ENCODE data around the gene NRAS. TPM values are rescaled to one million over a fixed set of nuclear protein-coding genes. Genes with fewer than 3 reads are reported as not detected.

NRAS gene
- total and polyA plus RNA-seq, 9 of the 15 experiments (the other 6 are each of a cell fraction or from before 2014, with no cell fraction given): 40.7 to 94.5 (median 75.4) TPM

- no peak for TF ChIP-seq PBX2 (CRISPR knock-in tag; IDR thresholded peaks at IDR 0.05; ENCODE audit: low read depth)
- TF ChIP-seq PBX2 (tag; conservative IDR thresholded peaks at IDR 0.05; ENCODE audit: low read depth): no peak
- no peak for TF ChIP-seq ZNF354B (CRISPR knock-in tag; IDR thresholded peaks at IDR 0.05)
- no peak for TF ChIP-seq MCM3 (IDR thresholded peaks at IDR 0.05)
- no peak for TF ChIP-seq RBM39 (optimal IDR thresholded peaks at IDR 0.05; ENCODE audit: low read depth, low read length)
- TF ChIP-seq ESRRB (CRISPR knock-in tag; IDR thresholded peaks at IDR 0.05; ENCODE audit: borderline replicate concordance): no peak
- TF ChIP-seq DACH1 (IDR thresholded peaks at IDR 0.05; ENCODE audit: partially characterized antibody): no peak
- no peak for TF ChIP-seq CREBBP (IDR thresholded peaks at IDR 0.05; ENCODE audit: low read depth, low read length)
- no peak for TF ChIP-seq ZNF24 (IDR thresholded peaks at IDR 0.05)
- no peak for TF ChIP-seq GTF2E2 (tag; IDR thresholded peaks at IDR 0.05)
- no peak for TF ChIP-seq PTBP1 (IDR thresholded peaks at IDR 0.05; ENCODE audit: low read depth, low read length)
- no peak for TF ChIP-seq ZNF324 (CRISPR knock-in tag; IDR thresholded peaks at IDR 0.05)
- no peak for TF ChIP-seq PCBP1 (IDR thresholded peaks at IDR 0.05; ENCODE audit: low read depth, low read length, poor library complexity, severe bottlenecking)
- no peak for TF ChIP-seq ELF4 (CRISPR knock-in tag; IDR thresholded peaks at IDR 0.05)
- no peak for TF ChIP-seq ZNF764 (CRISPR knock-in tag; IDR thresholded peaks at IDR 0.05; ENCODE audit: low read depth)
- no peak for TF ChIP-seq SIX5 (IDR thresholded peaks at IDR 0.05; ENCODE audit: borderline replicate concordance in 1 of 2, insufficient read depth in 1 of 2, low read depth in 1 of 2, low read length in 2 of 2)
- no peak for TF ChIP-seq ELF1 (tag; IDR thresholded peaks at IDR 0.05)
- TF ChIP-seq POLR3A (IDR thresholded peaks at IDR 0.05; ENCODE audit: borderline replicate concordance, extremely low read depth, insufficient read depth, insufficient read length): no peak
- no peak for TF ChIP-seq ZBTB8A (IDR thresholded peaks at IDR 0.05; ENCODE audit: partially characterized antibody)
- TF ChIP-seq PTRF (tag; IDR thresholded peaks at IDR 0.05): no peak
- TF ChIP-seq ZC3H4 (CRISPR knock-in tag; IDR thresholded peaks at IDR 0.05; ENCODE audit: borderline replicate concordance): no peak
- TF ChIP-seq ZNF431 (CRISPR knock-in tag; IDR thresholded peaks at IDR 0.05): no peak
- no peak for TF ChIP-seq NCOA2 (IDR thresholded peaks at IDR 0.05; ENCODE audit: partially characterized antibody in 2 of 2)
- no peak for TF ChIP-seq CREB5 (CRISPR knock-in tag; IDR thresholded peaks at IDR 0.05)
- no peak for TF ChIP-seq ZNF766 (CRISPR knock-in tag; conservative IDR thresholded peaks at IDR 0.05)
- no peak for TF ChIP-seq BCL6 (CRISPR knock-in tag; IDR thresholded peaks at IDR 0.05)
- TF ChIP-seq POLR2H (tag; IDR thresholded peaks at IDR 0.05; ENCODE audit: low read depth): no peak
These were observed 46.9 kb downstream of the NRAS start, which contains the start of gene DENND2C (continued) for GRCh38 chr1:114669562-114670082.
